CD4-positive, alpha-beta T cell treated with Interleukin-17A for 1 hour (primary cell): ENCODE data around the gene PALLD.
A peak's percentile ranks its signal among the peaks of the same experiment; 100 is the strongest.

ENCODE experiments used
- DNase-seq: peaks from one replicate; pipeline ENCODE4 v3.0.0-alpha.2; 2020

Gene PALLD

GRCh38 chr4:168863719-168864647 lies 367.1 kb downstream of the PALLD start:
- no peak for DNase-seq

DNA sequence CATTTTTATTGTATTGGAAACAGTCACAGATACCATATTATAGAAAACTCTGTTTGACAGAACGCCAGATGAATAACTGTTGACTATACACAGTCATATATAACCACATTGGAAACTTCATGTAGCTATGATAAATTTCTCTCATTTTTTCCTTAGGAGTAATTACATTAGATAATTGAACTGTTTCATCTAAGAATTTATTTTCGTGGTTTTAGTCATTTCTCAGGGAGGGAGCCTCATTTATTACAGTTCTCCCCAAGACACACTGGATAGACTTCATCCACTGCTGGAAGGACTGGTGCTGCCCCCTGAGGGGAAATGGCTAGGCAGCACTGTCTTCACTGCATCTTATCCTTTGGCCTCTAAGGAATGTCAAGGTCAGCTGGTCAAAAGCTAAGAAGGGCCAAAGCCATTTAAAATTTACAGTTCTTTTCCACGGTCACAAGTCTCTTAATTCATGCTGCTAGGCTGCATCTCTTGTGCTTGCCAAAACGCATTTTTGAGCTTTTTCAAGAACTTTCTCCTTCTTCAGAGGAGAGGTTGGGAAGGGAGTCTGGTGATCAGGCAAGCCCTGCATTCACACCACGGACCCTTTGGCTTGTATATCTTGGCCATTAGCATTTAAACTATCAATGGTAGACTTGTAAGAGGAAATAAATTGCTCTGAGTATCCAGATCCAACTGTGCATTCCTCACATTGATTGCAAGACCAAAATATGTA lies 368.1 kb downstream of the PALLD start:
- DNase-seq: no peak

- DNase-seq: no peak
Observed at GRCh38 chr4:168865854-168866253, 369.0 kb downstream of the PALLD start.

GRCh38 chr4:168866635-168867034 lies 369.8 kb downstream of the PALLD start:
- no peak for DNase-seq

DNA sequence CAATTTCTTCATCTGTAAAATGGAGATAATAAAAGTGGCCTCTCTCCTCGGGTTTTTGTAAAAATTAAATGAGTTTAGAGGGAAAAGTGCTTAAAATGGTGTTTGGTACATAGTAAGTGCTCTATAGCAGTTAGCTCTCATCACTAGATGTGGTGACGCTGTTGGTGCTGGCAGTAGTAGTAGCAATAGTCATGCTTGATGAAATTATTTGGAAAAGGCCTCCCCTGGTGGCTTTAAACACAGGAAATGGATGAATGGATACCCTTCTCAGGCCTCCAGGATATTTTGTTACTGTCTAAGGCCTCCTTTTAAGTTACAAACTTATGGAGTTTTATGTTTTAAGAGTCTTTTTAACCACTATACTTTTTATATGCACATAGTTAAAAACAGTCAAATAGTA lies 370.3 kb downstream of the PALLD start:
- DNase-seq: no peak

DNA sequence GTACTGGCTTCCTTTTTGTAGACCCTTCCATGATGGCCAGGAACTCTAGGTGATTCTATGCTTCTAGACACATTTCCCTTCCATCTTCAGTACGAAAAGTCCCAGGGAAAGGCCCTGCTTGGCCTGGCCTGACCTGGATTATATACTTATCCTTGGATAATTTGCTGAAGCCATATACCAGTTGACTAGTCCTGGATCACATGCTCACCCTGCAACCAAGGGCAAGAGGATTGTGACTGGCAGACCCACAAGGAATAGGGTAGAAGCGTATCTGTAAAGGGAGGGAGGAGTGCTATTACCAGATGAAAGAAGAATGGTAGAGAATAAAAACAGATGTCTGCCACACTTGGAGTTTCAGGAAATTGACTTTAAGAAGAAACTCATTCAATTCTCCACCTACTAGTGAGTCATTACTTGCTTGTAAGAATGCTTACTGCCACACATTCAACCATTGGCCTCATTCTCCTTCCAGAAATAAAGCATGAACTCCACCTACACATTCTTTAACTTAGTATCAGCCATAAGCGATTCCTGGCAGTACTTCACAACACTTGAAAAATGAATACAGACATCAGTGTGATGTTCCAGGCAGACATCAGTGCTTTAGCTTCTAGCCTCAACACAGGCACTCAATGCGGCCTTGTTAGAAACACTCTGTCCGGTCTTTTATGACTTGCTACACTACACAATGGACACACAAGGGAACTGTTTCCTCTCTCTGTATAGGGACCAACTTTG lies 371.4 kb downstream of the PALLD start:
- no peak for DNase-seq

DNA sequence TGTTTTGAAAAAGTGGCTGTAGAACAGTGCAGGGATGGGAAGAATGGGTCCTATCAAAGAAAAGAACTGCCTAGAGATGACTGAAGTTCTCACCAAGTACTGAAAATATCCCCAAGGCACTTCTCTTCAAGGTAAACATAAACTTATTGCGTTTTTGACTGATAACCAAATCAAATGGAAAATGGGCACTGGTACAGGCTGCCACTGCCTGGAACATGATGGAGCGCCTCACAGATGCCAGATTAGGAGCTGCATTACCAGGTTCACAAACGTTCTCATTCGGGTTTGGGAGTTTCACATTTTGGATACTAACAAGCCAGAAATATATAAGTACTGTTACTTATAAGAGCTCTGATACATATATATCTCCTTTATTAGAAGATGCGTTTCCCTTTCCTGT lies 371.9 kb downstream of the PALLD start:
- DNase-seq: no peak

DNA sequence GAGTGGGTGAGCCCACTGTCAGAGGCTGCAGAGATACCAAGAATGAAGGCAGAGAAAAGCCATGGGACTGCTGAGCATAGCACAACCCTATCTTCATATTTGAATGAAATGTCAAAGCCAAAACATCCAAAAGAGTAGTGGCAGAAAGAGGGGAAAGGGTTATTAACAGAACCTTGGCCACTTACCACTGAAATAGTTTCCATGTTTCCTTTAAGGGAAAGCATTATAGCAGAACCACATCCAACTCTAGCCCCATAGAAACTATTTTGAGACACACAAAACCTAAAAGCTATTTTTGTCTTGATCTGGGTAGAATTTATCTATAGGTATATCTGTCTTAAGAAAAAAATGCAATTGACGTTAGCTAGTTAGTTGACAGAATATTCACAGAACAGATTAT lies 373.2 kb downstream of the PALLD start:
- no peak for DNase-seq

- no peak for DNase-seq
Observed at GRCh38 chr4:168871632-168872031, 374.8 kb downstream of the PALLD start.

- DNase-seq: no peak
Observed at GRCh38 chr4:168874083-168874482, 377.2 kb downstream of the PALLD start.

DNA sequence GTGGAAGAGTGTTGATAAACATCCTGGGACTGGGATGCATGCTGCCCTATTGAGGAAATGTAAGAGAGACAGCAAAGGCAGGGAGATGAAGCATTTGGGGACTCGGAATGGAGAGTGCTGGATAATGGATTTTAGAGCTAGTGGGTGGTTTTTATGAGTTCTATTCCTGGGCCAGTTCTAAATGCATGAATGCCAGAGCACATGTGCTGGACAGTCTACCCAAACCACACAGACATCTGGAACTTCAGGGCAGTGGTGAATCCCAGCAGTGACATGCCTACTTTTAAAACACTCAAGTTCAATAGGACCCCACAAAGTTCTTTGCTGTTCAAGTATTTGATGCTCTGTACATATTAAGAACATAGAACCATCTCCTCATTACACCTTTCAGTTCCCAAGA lies 379.3 kb downstream of the PALLD start:
- DNase-seq: no peak

- DNase-seq: no peak
Observed at GRCh38 chr4:168877511-168878491, 380.9 kb downstream of the PALLD start.

DNA sequence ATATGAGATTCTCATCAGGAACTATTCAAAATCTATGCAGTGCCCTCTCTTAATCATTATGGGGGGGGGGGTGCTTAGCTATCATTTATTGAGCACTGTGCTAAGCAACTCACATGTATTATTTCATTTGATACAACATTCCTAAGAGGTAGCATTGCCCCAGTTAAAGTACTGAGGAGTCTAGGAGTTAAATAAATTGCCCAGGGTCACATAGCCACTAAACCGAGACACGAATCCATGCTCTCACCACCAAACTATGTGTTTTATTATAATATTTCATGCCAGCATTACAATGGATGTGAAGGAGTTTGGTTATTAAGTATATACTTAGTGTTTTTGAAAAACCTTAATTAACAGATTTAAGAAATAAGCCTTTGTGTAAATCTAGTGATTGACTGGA lies 381.8 kb downstream of the PALLD start:
- no peak for DNase-seq

- no peak for DNase-seq
Observed at GRCh38 chr4:168879188-168879587, 382.3 kb downstream of the PALLD start.

- no peak for DNase-seq
Observed at GRCh38 chr4:168880072-168880675, 383.3 kb downstream of the PALLD start.

- peak; percentile 13 for DNase-seq
Observed at GRCh38 chr4:168880811-168881595, 384.2 kb downstream of the PALLD start.

DNA sequence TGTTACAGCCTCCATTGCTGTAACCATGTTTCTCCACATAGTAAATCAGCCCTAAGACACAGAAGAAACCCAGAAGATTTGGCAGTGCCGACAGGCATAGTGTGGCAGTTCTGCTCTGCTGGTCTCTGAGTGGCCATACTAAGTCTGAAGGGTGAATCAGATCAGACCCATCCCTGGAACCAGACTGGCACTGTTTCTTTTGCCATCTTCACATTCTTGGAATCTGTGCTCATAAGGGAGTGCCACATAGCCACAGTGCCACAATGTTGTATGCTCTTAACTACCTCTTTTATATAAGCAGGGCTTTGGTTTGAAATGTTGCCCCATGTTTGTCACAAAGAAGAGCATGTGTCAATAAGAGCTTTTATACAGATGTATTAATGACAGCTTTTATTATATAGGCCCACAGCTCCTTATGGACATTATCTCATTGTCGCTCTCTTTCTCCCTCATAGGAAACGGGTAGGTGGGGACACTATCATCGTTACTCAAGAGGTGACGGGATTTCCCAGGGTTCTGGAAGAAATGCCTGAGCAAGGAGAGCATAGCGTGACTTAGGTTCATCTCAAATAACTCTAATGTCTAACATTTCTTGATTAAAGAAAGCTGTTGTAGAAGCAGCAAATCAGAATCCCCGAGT lies 385.0 kb downstream of the PALLD start:
- no peak for DNase-seq

DNA sequence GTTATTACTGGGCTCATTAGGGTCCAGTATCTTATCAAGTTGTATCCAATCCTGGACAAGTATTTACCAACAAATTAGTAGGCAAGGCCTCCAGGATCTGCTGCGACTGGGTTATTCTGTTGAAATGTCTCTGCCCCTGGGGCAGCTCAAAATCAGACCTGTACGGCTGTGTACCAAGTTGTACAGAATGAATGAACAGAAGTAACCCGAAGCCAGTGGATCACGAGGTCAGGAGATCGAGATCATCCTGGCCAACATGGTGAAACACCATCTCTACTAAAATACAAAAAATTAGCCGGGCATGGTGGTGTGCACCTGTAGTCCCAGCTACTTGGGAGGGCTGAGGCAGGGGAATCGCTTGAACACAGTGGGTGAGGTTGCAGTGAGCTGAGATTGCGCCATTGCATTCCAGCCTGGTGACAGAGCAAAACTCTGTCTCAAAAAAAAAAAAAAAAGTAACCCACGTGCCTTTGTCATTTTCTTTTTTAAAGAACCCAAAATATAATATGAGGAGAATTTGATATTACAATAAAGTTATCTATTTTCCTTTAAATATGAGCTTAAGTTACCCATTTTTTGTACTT lies 385.9 kb downstream of the PALLD start:
- no peak for DNase-seq

DNA sequence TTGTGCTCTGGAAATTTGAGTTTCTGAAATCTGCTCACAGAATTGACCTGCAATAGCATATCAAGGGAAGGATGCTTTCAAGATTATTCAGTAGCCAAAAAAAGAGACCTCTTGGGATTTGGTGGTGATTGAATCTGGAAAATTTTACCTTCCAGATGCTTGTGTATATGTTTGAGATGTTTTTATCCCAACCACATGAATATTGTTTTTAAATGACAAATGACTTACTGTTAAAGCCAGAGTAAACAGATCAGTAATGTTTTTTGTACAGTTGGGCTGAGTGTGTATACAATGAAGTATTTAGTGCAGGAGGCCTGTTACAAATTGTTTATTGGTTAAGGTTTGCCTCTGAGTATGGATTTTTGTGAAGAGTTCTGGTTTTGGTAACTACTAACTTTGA lies 386.7 kb downstream of the PALLD start:
- no peak for DNase-seq
